HG02571 (cell line): ENCODE measurements around the gene STX16.

Source experiments
- ATAC-seq: cut with Tn5 transposase; IDR thresholded peaks from one replicate; pipeline ENCODE4 v1.9.1; 2021; ENCODE audit warnings: mild to moderate bottlenecking, moderate library complexity; ENCODE audit not compliant: unreplicated experiment

STX16 gene

GRCh38 chr20:58696411-58696961, 45.4 kb downstream of the STX16 start:
- ATAC-seq: no peak

DNA sequence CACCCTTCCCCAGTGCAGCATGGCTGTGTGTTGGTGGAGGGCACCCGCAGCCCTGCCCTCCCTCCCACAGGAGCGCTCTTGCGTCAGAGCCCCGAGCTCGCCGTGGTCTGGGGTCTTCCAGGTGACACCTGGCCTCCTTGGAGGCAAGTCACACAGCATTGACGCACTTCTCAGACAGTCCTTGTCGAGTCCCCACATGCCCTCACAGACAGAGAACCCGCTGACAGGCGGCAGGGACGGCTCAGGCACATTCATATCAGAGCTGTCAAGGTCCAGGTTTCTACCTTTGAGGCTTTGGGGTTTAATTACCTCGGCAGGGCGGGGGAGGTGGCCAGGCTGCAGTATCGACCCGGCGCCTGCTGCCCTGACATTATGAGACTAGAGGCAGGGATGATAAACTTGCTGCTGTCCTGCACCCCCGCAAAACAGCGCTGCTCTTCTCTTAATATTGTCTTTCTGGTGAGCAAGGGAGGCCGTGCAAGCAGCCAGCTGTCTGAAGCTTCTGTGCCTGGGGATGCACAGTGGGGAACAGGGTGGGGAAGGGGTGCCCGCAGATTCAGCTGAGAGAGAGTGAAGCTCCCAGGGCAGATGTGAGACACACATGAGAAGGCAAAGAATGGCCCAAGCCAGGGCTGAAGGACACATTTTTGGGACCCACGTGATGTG, 46.3 kb downstream of the STX16 start:
- no peak for ATAC-seq

- no peak for ATAC-seq
Observed at GRCh38 chr20:58697867-58698703, 47.0 kb downstream of the STX16 start.

GRCh38 chr20:58698741-58699622, 47.9 kb downstream of the STX16 start:
- no peak for ATAC-seq

GRCh38 chr20:58699623-58700107, 48.6 kb downstream of the STX16 start:
- ATAC-seq: no peak

GRCh38 chr20:58700121-58700821, 49.2 kb downstream of the STX16 start:
- no peak for ATAC-seq

DNA sequence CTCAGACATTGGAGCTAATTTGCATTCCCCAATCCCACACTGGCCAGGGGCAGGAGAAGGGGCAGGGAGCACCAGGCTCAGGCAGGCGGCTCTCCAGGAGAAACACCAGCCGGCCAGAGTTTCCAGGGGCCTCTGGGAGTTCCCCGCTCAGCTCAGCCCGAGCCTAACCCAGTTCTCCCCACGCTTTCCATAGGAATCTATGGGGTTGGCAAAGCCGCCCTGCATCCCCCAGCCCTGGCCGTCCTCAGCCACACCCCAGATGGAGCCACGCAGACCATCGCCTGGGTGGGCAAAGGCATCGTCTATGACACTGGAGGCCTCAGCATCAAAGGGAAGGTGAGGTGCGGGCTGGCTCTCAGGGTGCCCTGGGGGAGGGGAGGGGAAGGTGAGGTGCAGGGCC, 49.7 kb downstream of the STX16 start:
- no peak for ATAC-seq

DNA sequence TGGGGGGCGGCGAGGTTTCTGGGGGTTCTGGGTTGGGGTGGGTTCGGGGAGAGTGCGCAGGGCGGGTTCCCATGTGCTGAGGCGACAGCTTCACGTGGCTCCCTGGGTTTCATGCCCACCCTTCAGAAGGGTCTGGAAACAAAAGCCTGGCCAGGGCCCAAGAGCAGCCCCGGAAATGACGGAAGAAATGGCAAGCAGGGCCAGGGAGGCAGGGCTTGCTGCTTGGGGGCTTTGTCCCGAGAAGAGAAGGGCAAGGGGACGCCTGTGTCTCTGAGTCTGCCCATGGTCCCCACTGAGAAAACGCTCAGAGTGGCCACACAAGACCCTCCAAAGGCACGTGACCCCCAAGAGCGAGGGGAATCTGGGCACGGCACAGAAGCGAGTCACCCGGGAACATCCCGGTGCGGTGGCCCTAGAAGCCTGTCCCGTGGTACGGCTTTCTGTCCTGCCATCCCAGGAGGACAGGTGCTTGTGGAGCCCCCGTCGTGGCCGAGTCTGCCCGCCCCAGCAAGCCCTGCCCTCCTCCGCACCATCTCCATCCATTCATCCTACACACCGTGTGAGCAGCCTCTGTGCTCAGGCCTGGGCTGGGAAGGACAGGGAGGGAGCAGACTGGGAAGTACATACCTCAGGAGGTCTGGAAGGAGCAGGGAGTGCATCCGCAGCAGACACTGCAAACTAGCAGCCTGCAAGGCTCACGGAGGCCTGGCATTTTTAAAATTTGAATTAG, 50.5 kb downstream of the STX16 start:
- ATAC-seq: no peak

- no peak for ATAC-seq
Observed at GRCh38 chr20:58702161-58702510, 51.1 kb downstream of the STX16 start.

GRCh38 chr20:58702859-58703648, 52.0 kb downstream of the STX16 start:
- no peak for ATAC-seq

DNA sequence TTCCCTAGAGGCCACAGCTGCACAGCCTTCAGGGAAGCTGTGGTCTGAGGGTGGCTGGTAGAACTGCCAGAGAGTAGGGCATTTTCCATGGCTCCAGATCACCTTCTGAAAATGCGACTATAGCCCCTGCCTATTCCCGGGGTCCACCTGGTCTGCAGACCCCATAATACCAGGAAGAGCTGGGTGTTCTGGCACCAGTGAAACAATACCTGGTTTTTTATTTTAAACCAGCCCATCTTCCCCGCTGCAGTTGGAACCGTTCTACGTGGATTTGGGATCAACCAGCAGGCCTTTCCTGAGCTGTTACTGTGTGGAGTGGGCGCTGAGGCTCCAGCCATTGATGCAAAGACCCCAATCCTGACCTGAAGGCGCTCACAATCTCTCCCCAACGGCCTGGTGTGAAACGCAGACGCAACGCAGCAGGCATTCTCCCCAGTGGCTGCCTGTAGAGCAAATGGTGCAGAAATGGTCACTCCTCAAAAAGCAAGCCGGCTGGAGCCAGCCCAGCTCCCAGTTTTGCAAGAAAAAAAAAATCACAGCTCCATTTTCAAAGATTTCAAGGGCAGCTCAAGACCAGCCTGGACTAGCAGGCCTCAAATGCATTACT, 52.8 kb downstream of the STX16 start:
- ATAC-seq: no peak

DNA sequence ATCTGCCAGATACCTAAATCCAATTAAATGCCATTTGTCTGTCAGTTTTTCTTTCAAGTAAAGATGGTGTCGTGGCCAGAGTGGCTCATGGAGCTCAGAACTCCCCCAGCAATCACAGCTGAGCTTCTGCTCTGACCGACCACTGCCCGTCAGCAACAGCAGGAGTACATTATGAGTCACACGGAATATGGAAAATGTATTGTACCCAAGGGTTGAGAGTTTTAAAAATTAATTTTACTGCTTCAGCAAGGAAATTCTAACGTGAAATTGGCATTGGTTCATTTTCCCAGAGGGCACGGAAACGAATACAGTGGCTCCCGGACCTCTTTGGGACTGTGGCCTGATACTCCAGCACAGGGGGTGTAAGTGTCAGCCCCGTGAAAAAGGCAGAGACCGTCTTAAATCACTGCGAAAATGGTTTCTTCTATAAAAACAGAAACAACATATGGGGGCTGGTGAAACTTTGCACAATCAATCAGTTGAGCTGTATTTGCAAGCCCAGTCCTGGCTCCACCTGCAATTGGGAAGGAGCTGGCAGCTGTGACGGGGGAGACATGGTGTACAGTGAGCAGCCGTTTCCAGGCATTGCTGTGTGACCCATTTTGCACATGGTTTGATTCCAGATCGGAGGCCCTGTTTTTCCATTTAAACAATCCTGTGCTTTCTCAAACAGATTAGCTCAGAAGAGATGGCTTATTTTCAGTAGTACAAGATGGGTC, 54.3 kb downstream of the STX16 start:
- ATAC-seq: no peak

DNA sequence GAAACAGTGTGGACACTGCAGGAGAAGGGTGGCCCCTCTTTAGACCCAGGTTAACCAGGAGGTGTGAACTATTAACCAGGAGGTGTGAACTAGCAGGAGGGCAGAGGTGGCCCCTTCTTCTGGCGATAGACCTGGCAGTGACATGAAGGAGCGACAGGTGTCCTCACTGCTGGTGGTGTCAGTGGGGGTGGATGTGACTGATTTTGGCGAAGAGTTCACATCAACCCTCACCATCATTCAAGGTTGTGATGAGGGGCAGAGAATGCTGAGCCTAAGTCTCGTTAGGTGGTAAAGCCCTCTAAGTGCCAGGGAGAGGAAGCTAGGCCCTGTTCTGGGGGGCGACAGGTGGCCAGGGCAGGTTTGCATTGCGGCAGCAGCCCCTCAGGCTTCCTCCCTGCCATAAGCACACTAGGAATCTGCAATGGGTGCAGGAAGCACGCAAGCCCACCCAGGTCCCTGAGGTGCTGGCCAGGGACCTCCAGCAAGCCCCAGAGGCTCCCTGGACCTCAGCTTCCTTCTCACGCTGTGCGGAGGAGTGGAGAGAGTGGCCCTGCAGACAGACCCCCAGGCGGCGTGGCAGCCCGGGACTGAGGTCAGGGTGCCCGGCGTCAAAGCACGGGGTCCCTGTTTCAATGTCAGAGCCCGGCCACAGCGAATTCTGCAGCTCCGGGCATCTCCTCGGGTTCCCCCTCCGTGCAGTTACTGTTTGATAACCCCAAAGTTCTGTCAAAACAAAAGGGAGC, 55.2 kb downstream of the STX16 start:
- no peak for ATAC-seq

GRCh38 chr20:58706975-58707681, 56.0 kb downstream of the STX16 start:
- no peak for ATAC-seq

GRCh38 chr20:58707770-58708169, 56.7 kb downstream of the STX16 start:
- ATAC-seq: no peak

DNA sequence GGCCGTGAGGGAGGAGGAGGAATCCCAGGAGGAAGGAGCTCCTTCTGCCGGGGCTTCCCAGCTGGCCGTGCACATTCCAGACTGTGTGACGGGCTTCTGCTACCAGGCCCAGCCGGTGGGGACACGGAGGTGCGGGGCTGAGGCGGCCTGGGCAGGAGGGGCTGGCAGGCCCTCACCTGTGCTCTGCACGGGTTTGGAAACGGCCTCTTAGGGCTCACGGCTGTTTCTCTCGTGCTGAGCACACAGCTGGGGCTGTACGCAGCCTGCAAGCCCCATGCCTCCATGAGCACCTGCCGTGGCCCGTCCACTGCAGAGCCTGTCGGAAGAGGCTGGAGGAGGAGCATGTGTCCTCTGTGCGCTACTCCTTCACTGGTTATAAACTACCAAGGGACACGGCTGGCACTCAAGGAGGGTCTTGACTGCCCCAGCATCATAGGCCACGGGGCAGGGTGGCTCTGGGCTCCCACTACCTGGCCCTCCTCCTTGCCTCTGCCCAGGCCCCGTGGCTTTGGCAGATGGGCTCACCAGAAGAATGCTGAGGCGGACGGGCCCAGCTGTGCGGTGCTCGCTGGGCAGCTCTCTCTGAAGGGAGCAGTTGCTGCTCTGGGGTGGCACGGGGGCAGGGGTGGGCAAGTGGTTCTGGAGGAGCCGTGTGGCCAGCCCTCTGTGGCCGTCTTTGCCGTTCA, 57.3 kb downstream of the STX16 start:
- no peak for ATAC-seq
